Esophagus muscularis mucosa (tissue), 4 donors: Measurements from ENCODE around the gene ZYX. TPM values are rescaled to one million over a fixed set of nuclear protein-coding genes. Genes with fewer than 3 reads are reported as not detected.

ENCODE experiments used
- DNase-seq: peaks from one replicate; pipeline ENCODE4 v3.0.0-alpha.2; 2017; ENCODE audit errors: extremely low spot score
- H3K27ac ChIP-seq, 4 donors: fragments of 200-600 bp; sonication (generic); replicated peaks in 1 of 4; 1 replicate in 3 of 4; 2 replicates in 1 of 4; pipeline ENCODE4 v1.5.1; 2016 to 2019; ENCODE audit warnings: mild to moderate bottlenecking in 1 of 4
- H3K27me3 ChIP-seq, 4 donors: fragments of 200-600 bp; sonication (generic); one replicate each; pipeline versions ENCODE4 v1.5.1 to v1.6.0; 2016 to 2019
- H3K36me3 ChIP-seq, 4 donors: fragments of 200-600 bp; sonication (generic); one replicate each; pipeline ENCODE4 v1.5.1; 2016 to 2019
- H3K4me1 ChIP-seq, 4 donors: fragments of 200-600 bp; sonication (generic); one replicate each; pipeline ENCODE4 v1.5.1; 2016 to 2019
- H3K4me3 ChIP-seq, 4 donors: fragments of 200-600 bp; sonication (generic); 1 replicate in 2 of 4; 2 replicates in 2 of 4; pipeline ENCODE4 v1.5.1; 2016 to 2019; ENCODE audit warnings: mild to moderate bottlenecking in 4 of 4, moderate library complexity in 1 of 4
- H3K9me3 ChIP-seq, 4 donors: fragments of 200-600 bp; sonication (generic); 1 replicate in 3 of 4; 2 replicates in 1 of 4; pipeline ENCODE4 v1.5.1; 2016 to 2019
- EP300 ChIP-seq: sonication (generic); formaldehyde crosslinking; IDR thresholded peaks from one replicate; pipeline ENCODE4 v1.6.1; 2017; ENCODE audit warnings: antibody characterized with exemption
- POLR2A ChIP-seq: fragments of 450-650 bp; IDR thresholded peaks from one replicate; pipeline ENCODE4 v1.6.1; 2017; ENCODE audit warnings: antibody characterized with exemption, moderate library complexity, mild to moderate bottlenecking, low read depth
- POLR2AphosphoS5 ChIP-seq, 2 donors: sonication (generic); formaldehyde crosslinking; IDR thresholded peaks; one replicate each; pipeline ENCODE4 v1.6.1; 2017; ENCODE audit warnings: antibody characterized with exemption in 2 of 2
- WGBS: methylation state at CpG from one replicate; pipeline ENCODE4 v1.1.5; 2018; 5-methylcytosine and 5-hydroxymethylcytosine counted together
- intact Hi-C: fragments of 100-400 bp; cut with DNase I; formaldehyde crosslinking; loops from one replicate; pipeline ENCODE4 v1.15.1; 2023
- small RNA-seq, 3 donors: library from RNA; depleted of rRNA; stranded (forward); fragments of <200 nt; gene quantifications; one replicate each; pipeline ENCODE3, GENCODE V24; 2016
- total RNA-seq, 4 donors: library from RNA; depleted of rRNA; stranded (reverse); fragments of >200 nt; gene quantifications; one replicate each; pipeline versions ENCODE4 v1.1.0 to v1.2.1, GENCODE V29; 2016
- TF ChIP-seq, protein P1 (sequence below), 3 experiments: fragments of 200-600 bp in 2 of 3; fragments of 450-650 bp in 1 of 3; sonication (generic) in 2 of 3; IDR thresholded peaks; one replicate each; pipeline ENCODE4 v1.5.1; 2017 to 2019; ENCODE audit warnings: antibody characterized with exemption in 3 of 3, mild to moderate bottlenecking in 2 of 3, moderate library complexity in 1 of 3

The ZYX gene
- total RNA-seq, 4 donors from 2014 or later, result 186 to 469 (median 245) TPM

- WGBS, result 94% methylated on average over 2 of the region's 2 CpGs
- TF ChIP-seq, protein P1, sequence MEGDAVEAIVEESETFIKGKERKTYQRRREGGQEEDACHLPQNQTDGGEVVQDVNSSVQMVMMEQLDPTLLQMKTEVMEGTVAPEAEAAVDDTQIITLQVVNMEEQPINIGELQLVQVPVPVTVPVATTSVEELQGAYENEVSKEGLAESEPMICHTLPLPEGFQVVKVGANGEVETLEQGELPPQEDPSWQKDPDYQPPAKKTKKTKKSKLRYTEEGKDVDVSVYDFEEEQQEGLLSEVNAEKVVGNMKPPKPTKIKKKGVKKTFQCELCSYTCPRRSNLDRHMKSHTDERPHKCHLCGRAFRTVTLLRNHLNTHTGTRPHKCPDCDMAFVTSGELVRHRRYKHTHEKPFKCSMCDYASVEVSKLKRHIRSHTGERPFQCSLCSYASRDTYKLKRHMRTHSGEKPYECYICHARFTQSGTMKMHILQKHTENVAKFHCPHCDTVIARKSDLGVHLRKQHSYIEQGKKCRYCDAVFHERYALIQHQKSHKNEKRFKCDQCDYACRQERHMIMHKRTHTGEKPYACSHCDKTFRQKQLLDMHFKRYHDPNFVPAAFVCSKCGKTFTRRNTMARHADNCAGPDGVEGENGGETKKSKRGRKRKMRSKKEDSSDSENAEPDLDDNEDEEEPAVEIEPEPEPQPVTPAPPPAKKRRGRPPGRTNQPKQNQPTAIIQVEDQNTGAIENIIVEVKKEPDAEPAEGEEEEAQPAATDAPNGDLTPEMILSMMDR (IDR thresholded peaks at IDR 0.05), result no peak
- TF ChIP-seq POLR2AphosphoS5 (IDR thresholded peaks at IDR 0.05) (no peak), POLR2A (no peak), EP300 (no peak)
- intact Hi-C loops, result no loop called here
Observed at GRCh38 chr7:143439866-143440265, 58.7 kb downstream of the ZYX start.

More at GRCh38 chr7:143439866-143440265, 58.7 kb downstream of the ZYX start:
- Histone ChIP-seq H3K4me1 (no peaks in the 10 kb centered on the region), H3K4me3 (no peak overlapping the region), H3K36me3 (no peaks in the 10 kb centered on the region), H3K27me3 (no peaks in the 10 kb centered on the region), H3K9me3 (no peaks in the 10 kb centered on the region), H3K27ac (no peak overlapping the region)
- DNase-seq, result no peak

Small RNAs within 50 kb of the gene (small RNA-seq; reads per million reads assigned to genes)
- gene MIR6892, result 1.4 to 2.0 (median 1.9) reads per million in 3 donors

Other genes starting within 250 kb of the ZYX start
- not detected for gene PIP, start 249.3 kb upstream of the ZYX start, total RNA-seq
- gene TAS2R39, start 197.9 kb upstream of the ZYX start, total RNA-seq, result not detected
- not detected for gene TAS2R40, start 159.3 kb upstream of the ZYX start, total RNA-seq
- 100 to 1,000 TPM in 3 of 4 donors, 10 to 100 TPM in 1; 91.8 to 123 (median 110) TPM for gene GSTK1, start 117.9 kb upstream of the ZYX start, total RNA-seq
- gene TMEM139, start 96.4 kb upstream of the ZYX start, total RNA-seq, result 1 to 10 TPM in 1 of 4 donors, not detected in 3; 1.0 TPM
- gene CASP2, start 93.0 kb upstream of the ZYX start, total RNA-seq, result 10 to 100 TPM in 1 of 4 donors, 1 to 10 TPM in 3; 7.1 to 11.7 (median 9.0) TPM
- not detected for gene CLCN1, start 65.2 kb upstream of the ZYX start, total RNA-seq
- gene FAM131B, start 18.6 kb upstream of the ZYX start, total RNA-seq, result 1 to 10 TPM in 3 of 4 donors, under 1 TPM in 1; 0.42 to 2.0 (median 1.3) TPM
- under 1 TPM in 2 of 4 donors, not detected in 2; 0.17 to 0.23 TPM for gene EPHA1, start 27.5 kb downstream of the ZYX start, total RNA-seq
- gene TAS2R60, start 62.1 kb downstream of the ZYX start, total RNA-seq, result under 1 TPM in 1 of 4 donors, not detected in 3; 0.34 TPM
- gene TAS2R41, start 96.5 kb downstream of the ZYX start, total RNA-seq, result under 1 TPM in 1 of 4 donors, not detected in 3; 0.66 TPM
- gene CTAGE15, start 190.5 kb downstream of the ZYX start, total RNA-seq, result under 1 TPM in 1 of 4 donors, not detected in 3; 0.34 TPM
- 1 to 10 TPM in 3 of 4 donors, under 1 TPM in 1; 0.83 to 4.0 (median 1.6) TPM for gene TCAF2, start 239.6 kb downstream of the ZYX start, total RNA-seq